Activated naive CD8-positive, alpha-beta T cell treated with anti-CD3 and anti-CD28 coated beads for 36 hours (primary cell): Measurements from ENCODE around the gene ZWILCH. TPM values are rescaled to one million over a fixed set of nuclear protein-coding genes. Genes with fewer than 3 reads are reported as not detected.
"Not testable (repeated sequence)": the region's sequence is repeated elsewhere in the genome, so short reads cannot be mapped to it uniquely, and the experiment has no call there.

Experiments
- DNase-seq: peaks from one replicate; pipeline ENCODE4 v3.0.0; 2021
- H3K27ac Mint-ChIP-seq: one replicate; pipeline ENCODE4 v1.8.0; 2022; ENCODE audit warnings: mild to moderate bottlenecking, moderate library complexity, mixed read lengths
- H3K27me3 Mint-ChIP-seq: one replicate; pipeline ENCODE4 v1.8.0; 2022; ENCODE audit warnings: mild to moderate bottlenecking, mixed read lengths
- H3K36me3 Mint-ChIP-seq: one replicate; pipeline ENCODE4 v1.8.0; 2021; ENCODE audit warnings: mild to moderate bottlenecking, mixed read lengths
- H3K4me1 Mint-ChIP-seq: one replicate; pipeline ENCODE4 v1.8.0; 2021; ENCODE audit warnings: mixed read lengths
- H3K4me3 Mint-ChIP-seq: one replicate; pipeline ENCODE4 v1.8.0; 2022; ENCODE audit warnings: mild to moderate bottlenecking, moderate library complexity, mixed read lengths
- H3K9me3 Mint-ChIP-seq: one replicate; pipeline ENCODE4 v1.8.0; 2022; ENCODE audit warnings: mixed read lengths
- total RNA-seq, 2 experiments: library from RNA; stranded (reverse); gene quantifications; one replicate each; pipeline ENCODE4 v1.2.3, GENCODE V29; 2021

The ZWILCH gene
- total RNA-seq, 2 experiments from 2014 or later, result 40.7 to 41.1 TPM

GRCh38 chr15:66573719-66574595, 68.8 kb downstream of the ZWILCH start:
- H3K9me3 Mint-ChIP-seq, result no peaks in the 10 kb centered on the region
- DNase-seq, result no peak
- H3K4me1 Mint-ChIP-seq, result peaks cover 7% of the 10 kb centered on the region
- no peak overlapping the region for H3K4me3 Mint-ChIP-seq
- H3K27ac Mint-ChIP-seq, result no peak overlapping the region
- no peaks in the 10 kb centered on the region for H3K36me3 Mint-ChIP-seq
- H3K27me3 Mint-ChIP-seq, result no peaks in the 10 kb centered on the region

DNA sequence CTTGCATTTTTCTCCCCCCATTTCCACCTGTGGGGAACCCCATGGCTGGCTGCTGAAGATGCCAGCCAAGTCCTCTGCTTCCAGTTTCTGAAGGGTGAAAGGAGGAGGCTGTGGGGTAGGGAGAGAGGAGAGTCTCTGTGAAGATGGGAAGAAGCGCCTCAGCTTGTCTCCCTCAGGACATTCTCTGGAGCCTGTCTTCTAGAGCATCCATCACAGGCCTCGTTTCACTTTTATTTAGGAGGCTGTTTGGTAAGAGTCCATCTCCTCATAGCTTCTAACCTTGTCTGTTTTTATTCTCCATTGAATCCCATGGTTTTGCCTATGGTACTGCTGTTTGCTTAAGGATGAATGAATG, 69.4 kb downstream of the ZWILCH start:
- Mint-ChIP-seq H3K27me3 (no peaks in the 10 kb centered on the region), H3K9me3 (no peaks in the 10 kb centered on the region), H3K4me3 (no peak overlapping the region), H3K27ac (no peak overlapping the region), H3K4me1 (peaks cover 7% of the 10 kb centered on the region), H3K36me3 (no peaks in the 10 kb centered on the region)
- no peak for DNase-seq

DNA sequence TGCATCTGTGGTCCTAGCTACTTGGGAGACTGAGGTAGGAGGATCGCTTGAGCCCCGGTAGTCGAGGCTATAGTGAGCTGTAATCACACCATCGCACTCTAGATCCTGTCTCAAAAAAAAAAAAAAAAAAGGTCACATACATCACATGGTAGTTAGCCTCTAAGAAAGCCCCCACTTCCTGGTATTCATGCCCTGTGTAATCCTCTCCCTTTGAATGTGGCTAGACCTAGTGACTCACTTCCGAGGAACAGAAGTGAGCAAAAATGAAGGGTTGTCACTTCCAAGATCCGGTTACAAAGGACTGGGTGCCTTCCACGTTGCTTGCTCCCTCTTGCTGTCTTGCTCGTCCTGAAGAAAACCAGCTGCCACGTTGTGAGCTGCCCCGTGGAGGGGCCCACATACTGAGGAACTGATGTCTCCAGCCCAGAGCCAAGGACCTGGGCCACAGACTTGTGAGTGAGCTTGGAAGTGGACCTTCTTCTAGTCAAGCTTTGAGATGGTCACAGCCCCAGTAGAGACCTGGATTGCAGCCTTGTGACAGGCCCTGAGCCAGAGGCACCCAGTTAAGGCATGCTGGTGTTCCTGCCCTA, 73.3 kb downstream of the ZWILCH start:
- H3K4me3 Mint-ChIP-seq, result no peak overlapping the region
- H3K9me3 Mint-ChIP-seq, result no peaks in the 10 kb centered on the region
- H3K36me3 Mint-ChIP-seq, result no peaks in the 10 kb centered on the region
- no peak for DNase-seq
- H3K4me1 Mint-ChIP-seq, result peaks cover 9% of the 10 kb centered on the region
- H3K27me3 Mint-ChIP-seq, result no peaks in the 10 kb centered on the region
- H3K27ac Mint-ChIP-seq, result no peak overlapping the region

DNA sequence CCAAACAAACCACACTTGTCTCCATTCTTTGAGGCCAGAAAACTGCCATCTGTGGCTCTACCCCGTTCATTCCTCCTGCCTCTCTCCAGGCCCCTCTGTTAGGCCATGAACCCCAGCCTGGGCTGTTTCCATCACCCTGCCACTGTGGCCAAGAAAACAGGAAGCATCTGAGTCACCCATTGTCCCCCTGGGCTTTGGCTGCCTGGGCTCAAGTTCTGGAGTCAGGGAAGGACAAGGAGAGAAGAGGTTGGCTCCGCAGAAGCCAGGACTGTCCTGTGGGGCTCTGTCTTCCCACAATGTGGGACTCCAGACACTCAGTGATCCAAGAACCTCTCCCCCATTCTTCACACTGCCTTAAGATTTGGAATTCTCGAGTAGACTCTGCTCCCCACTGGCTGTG, 75.5 kb downstream of the ZWILCH start:
- Mint-ChIP-seq H3K4me1 (peaks cover 3% of the 10 kb centered on the region), H3K27me3 (no peaks in the 10 kb centered on the region), H3K36me3 (no peaks in the 10 kb centered on the region), H3K4me3 (no peak overlapping the region), H3K9me3 (no peaks in the 10 kb centered on the region), H3K27ac (no peak overlapping the region)
- DNase-seq, result no peak

DNA sequence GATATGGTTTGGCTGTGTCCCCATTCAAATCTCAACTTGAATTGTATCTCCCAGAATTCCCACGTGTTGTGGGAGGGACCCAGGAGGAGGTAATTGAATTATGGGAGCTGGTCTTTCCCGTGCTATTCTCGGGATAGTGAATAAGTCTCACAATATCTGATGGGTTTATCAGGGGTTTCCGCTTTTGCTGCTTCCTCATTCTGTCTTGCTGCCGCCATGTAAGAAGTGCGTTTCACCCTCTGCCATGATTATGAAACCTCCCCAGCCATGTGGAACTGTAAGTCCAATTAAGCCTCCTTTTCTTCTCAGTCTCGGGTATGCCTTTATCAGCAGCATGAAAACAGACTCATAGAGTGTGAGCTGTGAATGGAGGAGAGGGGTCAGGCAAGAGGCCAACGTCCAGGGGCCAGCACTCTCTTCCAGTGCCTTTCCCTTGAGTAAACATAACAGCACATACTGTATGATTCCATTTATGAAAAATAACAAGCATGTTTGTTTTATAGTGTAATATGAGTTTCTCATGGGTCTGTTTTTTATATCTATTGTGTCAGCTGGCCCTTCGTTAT, 76.9 kb downstream of the ZWILCH start:
- no peak for DNase-seq
- Mint-ChIP-seq H3K27ac (no peak overlapping the region), H3K4me1 (peaks cover 3% of the 10 kb centered on the region)

DNA sequence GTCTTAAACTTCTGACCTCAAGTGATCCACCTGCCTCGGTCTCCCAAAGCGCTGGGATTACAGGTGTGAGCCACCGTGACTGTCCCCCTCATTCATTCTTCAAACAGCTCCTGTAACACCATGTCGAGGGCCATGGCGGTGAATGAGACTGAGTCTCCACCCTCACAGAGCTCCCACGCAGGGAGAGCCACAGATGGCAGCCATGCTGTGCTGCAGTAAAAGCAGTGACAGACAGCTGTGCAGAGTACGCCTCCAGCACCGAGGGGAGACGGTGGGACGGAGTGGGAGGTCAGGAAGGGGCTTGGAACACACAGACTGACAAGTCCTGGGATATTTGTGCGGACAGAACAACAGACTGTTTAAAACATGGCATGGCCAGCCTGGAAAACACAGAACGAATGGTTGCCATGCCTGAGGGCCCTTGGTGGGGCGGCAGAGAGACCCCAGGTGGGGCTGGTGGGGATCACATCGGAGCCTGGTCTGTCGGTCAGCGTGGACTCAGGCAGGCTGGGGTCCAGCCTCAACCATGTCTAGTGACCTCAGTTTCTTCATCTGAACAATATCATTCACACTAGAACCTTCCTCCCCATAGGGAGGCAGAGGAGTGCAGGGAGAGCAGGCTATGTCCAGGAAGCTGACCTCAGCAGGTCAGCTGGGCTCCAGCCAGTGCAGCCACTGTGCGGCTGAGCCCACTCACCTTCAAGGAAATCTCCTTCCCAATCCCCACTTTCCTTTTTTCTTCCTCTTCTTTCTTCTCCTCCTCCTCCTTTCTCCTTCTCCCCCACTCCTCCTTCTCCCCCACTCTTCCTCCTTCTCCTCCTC, 81.2 kb downstream of the ZWILCH start:
- no peak for DNase-seq
- H3K4me1 Mint-ChIP-seq, result no peaks in the 10 kb centered on the region
- no peak overlapping the region for H3K27ac Mint-ChIP-seq
- peaks cover 8% of the 10 kb centered on the region for H3K27me3 Mint-ChIP-seq
- H3K36me3 Mint-ChIP-seq, result no peaks in the 10 kb centered on the region
- no peaks in the 10 kb centered on the region for H3K9me3 Mint-ChIP-seq
- H3K4me3 Mint-ChIP-seq, result no peak overlapping the region

More for the DNA sequence above, 76.9 kb downstream of the ZWILCH start:
- Mint-ChIP-seq H3K36me3 (no peaks in the 10 kb centered on the region), H3K4me3 (no peak overlapping the region), H3K9me3 (no peaks in the 10 kb centered on the region), H3K27me3 (peaks cover under 1% of the 10 kb centered on the region)

DNA sequence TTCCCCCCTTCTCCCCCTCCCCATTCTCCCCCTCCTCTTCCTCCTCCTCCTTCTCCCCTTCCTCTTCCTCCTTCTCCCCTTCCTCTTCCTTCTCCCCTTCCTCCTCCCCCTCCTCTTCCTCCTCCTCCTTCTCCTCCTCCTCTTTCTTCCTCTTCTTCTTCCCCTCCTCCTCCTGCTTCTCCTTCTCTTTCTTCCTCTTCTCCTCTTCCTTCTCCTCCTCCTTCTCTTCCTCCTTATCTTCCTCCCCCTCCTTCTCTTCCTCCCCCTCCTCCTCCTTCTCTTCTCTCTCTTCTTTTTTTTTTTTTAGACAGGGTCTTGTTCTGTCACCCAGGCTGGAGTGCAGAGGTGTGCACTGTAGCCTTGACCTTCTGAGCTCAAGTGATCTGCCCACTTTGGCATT, 81.9 kb downstream of the ZWILCH start:
- no peaks in the 10 kb centered on the region for H3K4me1 Mint-ChIP-seq
- no peaks in the 10 kb centered on the region for H3K9me3 Mint-ChIP-seq
- H3K4me3 Mint-ChIP-seq, result no peak overlapping the region
- no peak overlapping the region for H3K27ac Mint-ChIP-seq
- H3K36me3 Mint-ChIP-seq, result no peaks in the 10 kb centered on the region
- peaks cover 8% of the 10 kb centered on the region for H3K27me3 Mint-ChIP-seq
- DNase-seq, result no peak

DNA sequence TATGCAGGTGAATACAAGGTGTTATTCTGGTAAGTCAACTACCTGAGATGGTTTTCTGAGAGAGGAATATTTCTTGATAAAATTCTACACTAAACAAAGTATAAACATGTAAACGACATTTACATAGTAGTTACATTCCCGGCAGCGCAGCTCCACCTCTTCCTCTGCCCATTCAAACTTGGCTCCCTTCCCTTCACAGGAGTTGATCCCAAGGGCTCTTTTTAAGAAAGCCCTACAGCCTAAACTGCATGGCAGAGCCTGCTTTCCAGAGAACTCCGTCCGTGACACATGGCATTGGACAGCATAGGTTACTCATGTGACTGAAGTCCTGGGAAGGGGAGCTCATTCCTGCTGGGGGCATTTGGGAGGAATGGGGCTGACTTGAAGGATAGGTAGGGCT, 82.6 kb downstream of the ZWILCH start:
- Mint-ChIP-seq H3K27ac (no peak overlapping the region), H3K36me3 (no peaks in the 10 kb centered on the region), H3K4me1 (no peaks in the 10 kb centered on the region), H3K4me3 (no peak overlapping the region), H3K9me3 (no peaks in the 10 kb centered on the region), H3K27me3 (peaks cover 8% of the 10 kb centered on the region)
- DNase-seq, result no peak

GRCh38 chr15:66588537-66588936, 83.4 kb downstream of the ZWILCH start:
- H3K4me3 Mint-ChIP-seq, result no peak overlapping the region
- H3K4me1 Mint-ChIP-seq, result no peaks in the 10 kb centered on the region
- peaks cover 8% of the 10 kb centered on the region for H3K27me3 Mint-ChIP-seq

GRCh38 chr15:66588971-66589370, 83.8 kb downstream of the ZWILCH start:
- no peak overlapping the region for H3K27ac Mint-ChIP-seq
- H3K9me3 Mint-ChIP-seq, result no peaks in the 10 kb centered on the region
- no peak overlapping the region for H3K4me3 Mint-ChIP-seq
- H3K4me1 Mint-ChIP-seq, result no peaks in the 10 kb centered on the region
- no peak for DNase-seq
- peaks cover 8% of the 10 kb centered on the region for H3K27me3 Mint-ChIP-seq
- no peaks in the 10 kb centered on the region for H3K36me3 Mint-ChIP-seq

More at GRCh38 chr15:66588537-66588936, 83.4 kb downstream of the ZWILCH start:
- Mint-ChIP-seq H3K9me3 (no peaks in the 10 kb centered on the region), H3K36me3 (no peaks in the 10 kb centered on the region), H3K27ac (no peak overlapping the region)
- DNase-seq, result no peak

DNA sequence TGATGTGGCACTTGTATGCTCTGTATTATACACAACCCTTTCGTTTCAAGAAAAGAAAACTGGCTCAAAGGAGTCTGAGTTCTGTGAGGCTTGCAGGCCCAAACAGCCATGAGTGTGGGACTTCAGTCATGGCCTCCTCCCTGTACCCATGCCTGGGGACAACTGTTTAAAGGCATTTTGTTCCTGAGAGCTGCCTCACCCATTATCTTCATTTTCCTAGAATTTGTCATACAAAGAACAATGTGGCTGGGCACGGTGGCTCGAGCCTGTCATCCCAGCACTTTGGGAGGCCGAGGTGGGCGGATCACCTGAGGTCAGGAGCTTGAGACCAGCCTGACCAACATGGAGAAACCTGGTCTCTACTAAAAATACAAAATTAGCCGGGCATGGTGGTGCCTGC, 84.3 kb downstream of the ZWILCH start:
- not testable (repeated sequence) for H3K36me3 Mint-ChIP-seq, DNase-seq, H3K4me1 Mint-ChIP-seq, H3K27ac Mint-ChIP-seq, H3K4me3 Mint-ChIP-seq, H3K27me3 Mint-ChIP-seq, H3K9me3 Mint-ChIP-seq

GRCh38 chr15:66590435-66590834, 85.3 kb downstream of the ZWILCH start:
- Mint-ChIP-seq H3K4me1 (no peaks in the 10 kb centered on the region), H3K9me3 (no peaks in the 10 kb centered on the region), H3K27me3 (peaks cover 8% of the 10 kb centered on the region), H3K4me3 (no peak overlapping the region), H3K36me3 (no peaks in the 10 kb centered on the region), H3K27ac (no peak overlapping the region)
- no peak for DNase-seq

GRCh38 chr15:66591322-66591862, 86.3 kb downstream of the ZWILCH start:
- no peaks in the 10 kb centered on the region for H3K4me1 Mint-ChIP-seq
- no peak overlapping the region for H3K4me3 Mint-ChIP-seq
- DNase-seq, result no peak
- no peak overlapping the region for H3K27ac Mint-ChIP-seq
- H3K27me3 Mint-ChIP-seq, result peaks cover 8% of the 10 kb centered on the region
- no peaks in the 10 kb centered on the region for H3K9me3 Mint-ChIP-seq
- H3K36me3 Mint-ChIP-seq, result no peaks in the 10 kb centered on the region

DNA sequence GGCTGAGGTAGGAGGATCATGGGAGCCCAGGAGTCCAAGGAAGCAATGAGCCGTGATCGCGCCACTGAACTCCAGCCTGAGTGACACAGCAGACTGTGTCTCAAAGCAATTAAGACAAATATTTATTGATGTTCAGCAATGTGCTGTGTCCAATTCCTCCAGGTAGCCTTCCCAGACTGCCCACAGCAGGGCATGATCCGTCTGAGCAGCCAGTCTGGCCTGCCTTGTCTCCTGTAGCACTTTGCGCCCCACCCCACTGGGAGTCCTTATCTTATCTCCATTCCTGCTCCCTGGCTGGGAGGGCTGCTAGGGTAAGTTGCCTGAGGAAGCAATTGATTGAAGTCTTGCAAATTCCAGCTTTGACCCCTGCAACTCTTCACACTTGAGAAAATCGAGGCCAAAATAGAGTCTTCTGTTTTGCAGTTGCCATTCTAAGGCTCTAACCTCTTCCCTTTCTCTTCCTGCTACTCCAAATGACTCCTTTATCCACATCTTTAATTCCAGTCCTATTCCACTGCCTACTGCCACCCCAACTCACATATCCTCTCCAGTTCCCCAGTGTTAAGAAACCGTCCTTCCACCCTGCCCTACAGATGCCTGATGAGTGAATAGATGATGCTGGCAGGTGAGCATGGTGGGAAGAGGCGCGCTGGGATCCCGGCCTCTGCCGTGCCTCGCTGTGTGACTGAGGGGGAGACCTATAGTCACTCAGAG, 87.5 kb downstream of the ZWILCH start:
- Mint-ChIP-seq H3K4me3 (no peak overlapping the region), H3K4me1 (peaks cover 1% of the 10 kb centered on the region), H3K27ac (no peak overlapping the region), H3K36me3 (no peaks in the 10 kb centered on the region), H3K27me3 (peaks cover 4% of the 10 kb centered on the region), H3K9me3 (no peaks in the 10 kb centered on the region)
- DNase-seq, result no peak
